ENCODE results near the gene PELI3. TPM values are rescaled to one million over a fixed set of nuclear protein-coding genes. Genes with fewer than 3 reads are reported as not detected.

PELI3 gene
- total RNA-seq, 1 donor from 2014 or later = 7.8 TPM

GRCh38 chr11:66473167-66473566 lies 6.5 kb downstream of the PELI3 start:
- intact Hi-C loops (cut with micrococcal nuclease) = no loop called here

- intact Hi-C loops (cut with micrococcal nuclease) = no loop called here
These were observed 7.2 kb downstream of the PELI3 start for GRCh38 chr11:66473608-66474515.

GRCh38 chr11:66475349-66476172 lies 8.9 kb downstream of the PELI3 start:
- intact Hi-C loops (cut with micrococcal nuclease) = loop anchor here (5.0 kb wide), 1 partner anchor 1327 kb away; no protein-coding TSS in a partner anchor

GRCh38 chr11:66476173-66476840 lies 9.6 kb downstream of the PELI3 start:
- intact Hi-C loops (cut with micrococcal nuclease) = loop anchor here (5.0 kb wide), 1 partner anchor 1326 kb away; no protein-coding TSS in a partner anchor

GRCh38 chr11:66476841-66477251 lies 10.1 kb downstream of the PELI3 start:
- intact Hi-C loops (cut with micrococcal nuclease) = loop anchor here (5.0 kb wide), 1 partner anchor 1325 kb away; no protein-coding TSS in a partner anchor

- intact Hi-C loops (cut with micrococcal nuclease) = loop anchor here (5.0 kb wide), 1 partner anchor 1325 kb away; no protein-coding TSS in a partner anchor
These were observed 10.8 kb downstream of the PELI3 start for GRCh38 chr11:66477263-66478201.

GRCh38 chr11:66478729-66479393 lies 12.2 kb downstream of the PELI3 start:
- intact Hi-C loops (cut with micrococcal nuclease) = loop anchor here (1.0 to 5.0 kb wide), 2 partner anchors 71 to 1323 kb away; no protein-coding TSS in a partner anchor

GRCh38 chr11:66479394-66480116 lies 12.8 kb downstream of the PELI3 start:
- intact Hi-C loops (cut with micrococcal nuclease) = loop anchor here (1.0 to 5.0 kb wide), 13 partner anchors 13 to 1323 kb away; partner anchors contain the start of genes ACTN3, BBS1, PELI3 and RBM14

- intact Hi-C loops (cut with micrococcal nuclease) = loop anchor here (1.0 to 2.0 kb wide), 11 partner anchors 14 to 621 kb away; partner anchors contain the start of genes ACTN3, BBS1, PELI3 and RBM14
These were observed 13.6 kb downstream of the PELI3 start, which contains the start of gene DPP3 for GRCh38 chr11:66480117-66480938. Gene DPP3, plus strand, starts transcription at chr11:66480434. Its CDS starts 1,767 bp downstream, at chr11:66482201.

GRCh38 chr11:66484806-66485380 lies 18.2 kb downstream of the PELI3 start:
- intact Hi-C loops (cut with micrococcal nuclease) = no loop called here

GRCh38 chr11:66488957-66489356 lies 22.3 kb downstream of the PELI3 start:
- intact Hi-C loops (cut with micrococcal nuclease) = no loop called here

- intact Hi-C loops (cut with micrococcal nuclease) = no loop called here
These were observed 22.9 kb downstream of the PELI3 start for GRCh38 chr11:66489636-66490035.

- intact Hi-C loops (cut with micrococcal nuclease) = no loop called here
These were observed 24.7 kb downstream of the PELI3 start for GRCh38 chr11:66491315-66491935.

GRCh38 chr11:66492161-66492865 lies 25.6 kb downstream of the PELI3 start:
- intact Hi-C loops (cut with micrococcal nuclease) = no loop called here

GRCh38 chr11:66493130-66493529 lies 26.4 kb downstream of the PELI3 start:
- intact Hi-C loops (cut with micrococcal nuclease) = no loop called here

GRCh38 chr11:66494458-66494857 lies 27.8 kb downstream of the PELI3 start:
- intact Hi-C loops (cut with micrococcal nuclease) = no loop called here

Measured in T-helper 1 cell treated with Interleukin-12 subunit alpha and Interleukin-12 subunit beta and Interleukin-4 antibody, amounts not matched to agents 30 ng/mL and 1 ng/mL, for 36 hours (primary cell).